OCI-LY3 (cell line): ENCODE measurements around the gene SH3PXD2A.

ENCODE experiments used
- CTCF ChIP-seq: fragments of 200-600, 300-600 bp; sonication (generic); IDR thresholded peaks from 2 replicates; pipeline ENCODE4 v1.5.1; 2014; ENCODE audit warnings: antibody characterized with exemption, low read length, low read depth
- EZH2phosphoT487 ChIP-seq: fragments of 200-600 bp; shearing (Covaris generic); IDR thresholded peaks from 2 replicates; pipeline ENCODE4 v1.6.1; 2018; ENCODE audit warnings: antibody characterized with exemption, mixed run types, low read depth

- TF ChIP-seq EZH2phosphoT487 (no peak), CTCF (no peak)
These were observed 143.9 kb downstream of the SH3PXD2A start for GRCh38 chr10:103711351-103711994.
